VCaP (cell line): Measurements from ENCODE around the gene B4GALT6.

Experiments
- H3K27ac ChIP-seq: fragments of 450-650 bp; 2 replicates; pipeline ENCODE4 v1.5.1; 2017
- TF ChIP-seq, protein P1 (sequence below): fragments of 450-650 bp; conservative IDR thresholded peaks from 2 replicates; pipeline ENCODE4 v1.5.1; 2017; ENCODE audit warnings: mild to moderate bottlenecking, moderate library complexity

Gene B4GALT6

DNA sequence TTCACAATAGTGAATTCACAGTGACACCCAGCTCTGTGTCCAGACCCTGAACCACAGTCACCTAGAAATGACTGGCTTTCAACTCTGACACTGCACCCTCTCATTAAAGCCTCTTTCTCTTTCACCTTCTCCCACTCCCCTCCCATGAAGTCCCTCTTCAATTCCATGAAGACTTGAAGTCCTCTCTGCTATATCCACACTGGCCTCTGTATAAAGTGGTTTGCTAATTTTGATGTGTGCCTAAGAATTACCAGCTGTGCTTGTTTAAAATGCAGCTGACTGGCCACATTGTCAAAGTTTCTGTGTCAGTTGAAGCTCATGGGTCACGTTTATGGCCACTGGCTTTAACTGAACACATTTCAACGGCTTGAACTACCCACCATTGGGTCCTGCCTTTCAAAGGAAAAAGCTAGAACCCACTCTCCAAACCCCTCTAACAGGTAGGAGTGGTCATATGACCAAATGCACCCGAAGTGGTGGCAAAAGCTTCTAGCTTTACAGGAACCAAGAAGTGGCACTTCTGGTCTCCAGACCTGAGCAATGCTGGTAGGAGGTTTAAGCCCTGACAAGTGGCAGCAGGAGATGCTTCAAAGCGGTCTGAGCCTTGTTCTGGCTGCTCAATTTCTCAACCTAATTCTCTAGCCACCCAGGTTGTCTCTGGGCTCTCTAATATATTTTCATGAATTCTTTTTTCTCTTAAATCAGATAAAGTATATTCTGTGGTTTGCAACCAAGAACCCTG is 34.2 kb downstream of the B4GALT6 start:
- TF ChIP-seq, protein P1, sequence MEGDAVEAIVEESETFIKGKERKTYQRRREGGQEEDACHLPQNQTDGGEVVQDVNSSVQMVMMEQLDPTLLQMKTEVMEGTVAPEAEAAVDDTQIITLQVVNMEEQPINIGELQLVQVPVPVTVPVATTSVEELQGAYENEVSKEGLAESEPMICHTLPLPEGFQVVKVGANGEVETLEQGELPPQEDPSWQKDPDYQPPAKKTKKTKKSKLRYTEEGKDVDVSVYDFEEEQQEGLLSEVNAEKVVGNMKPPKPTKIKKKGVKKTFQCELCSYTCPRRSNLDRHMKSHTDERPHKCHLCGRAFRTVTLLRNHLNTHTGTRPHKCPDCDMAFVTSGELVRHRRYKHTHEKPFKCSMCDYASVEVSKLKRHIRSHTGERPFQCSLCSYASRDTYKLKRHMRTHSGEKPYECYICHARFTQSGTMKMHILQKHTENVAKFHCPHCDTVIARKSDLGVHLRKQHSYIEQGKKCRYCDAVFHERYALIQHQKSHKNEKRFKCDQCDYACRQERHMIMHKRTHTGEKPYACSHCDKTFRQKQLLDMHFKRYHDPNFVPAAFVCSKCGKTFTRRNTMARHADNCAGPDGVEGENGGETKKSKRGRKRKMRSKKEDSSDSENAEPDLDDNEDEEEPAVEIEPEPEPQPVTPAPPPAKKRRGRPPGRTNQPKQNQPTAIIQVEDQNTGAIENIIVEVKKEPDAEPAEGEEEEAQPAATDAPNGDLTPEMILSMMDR, result no peak
- H3K27ac ChIP-seq, result no peak overlapping the region

DNA sequence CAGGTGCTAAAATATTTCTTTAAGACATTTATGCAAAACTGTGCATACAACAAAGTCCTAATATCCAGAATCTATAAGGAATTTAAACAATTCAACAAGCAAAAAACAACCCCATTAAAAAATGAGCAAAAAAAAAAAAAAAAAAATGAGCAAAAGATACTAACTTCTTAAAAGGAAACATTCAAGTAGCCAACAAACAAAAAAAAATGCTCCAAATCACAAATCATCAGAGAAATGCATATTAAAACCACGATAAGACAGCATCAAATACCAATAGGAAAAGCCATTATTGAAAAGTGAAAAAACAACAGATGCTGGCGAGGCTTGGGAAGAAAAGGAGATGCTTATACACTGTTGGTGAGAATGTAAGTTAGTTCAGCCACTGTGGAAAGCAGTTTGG is 34.9 kb downstream of the B4GALT6 start:
- TF ChIP-seq, protein P1, result no peak
- no peak overlapping the region for H3K27ac ChIP-seq

DNA sequence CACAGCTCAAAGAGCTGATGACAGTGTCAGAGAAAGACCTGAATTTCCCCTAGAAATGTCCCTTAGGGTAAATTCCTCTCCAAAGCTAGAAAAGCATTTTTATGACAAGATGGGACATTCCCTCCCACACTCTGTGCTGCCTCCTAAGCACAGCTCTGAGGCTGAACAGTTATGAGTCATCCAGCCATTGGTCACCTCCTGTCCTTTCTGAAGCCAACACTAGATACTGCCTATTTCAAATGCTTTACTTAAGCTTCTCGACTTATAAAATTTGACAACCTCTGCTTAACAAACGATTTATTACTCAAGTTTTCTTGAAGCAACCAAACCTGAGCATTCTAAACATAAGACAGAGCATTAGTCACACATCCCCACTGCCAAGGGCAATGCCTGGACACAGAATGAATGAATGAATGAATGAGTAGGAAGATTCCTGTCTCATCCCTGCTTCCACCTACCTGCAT is 35.4 kb downstream of the B4GALT6 start:
- TF ChIP-seq, protein P1, result no peak
- H3K27ac ChIP-seq, result no peak overlapping the region

GRCh38 chr18:31648458-31648857 is 35.9 kb downstream of the B4GALT6 start:
- H3K27ac ChIP-seq, result no peak overlapping the region
- TF ChIP-seq, protein P1, result no peak

DNA sequence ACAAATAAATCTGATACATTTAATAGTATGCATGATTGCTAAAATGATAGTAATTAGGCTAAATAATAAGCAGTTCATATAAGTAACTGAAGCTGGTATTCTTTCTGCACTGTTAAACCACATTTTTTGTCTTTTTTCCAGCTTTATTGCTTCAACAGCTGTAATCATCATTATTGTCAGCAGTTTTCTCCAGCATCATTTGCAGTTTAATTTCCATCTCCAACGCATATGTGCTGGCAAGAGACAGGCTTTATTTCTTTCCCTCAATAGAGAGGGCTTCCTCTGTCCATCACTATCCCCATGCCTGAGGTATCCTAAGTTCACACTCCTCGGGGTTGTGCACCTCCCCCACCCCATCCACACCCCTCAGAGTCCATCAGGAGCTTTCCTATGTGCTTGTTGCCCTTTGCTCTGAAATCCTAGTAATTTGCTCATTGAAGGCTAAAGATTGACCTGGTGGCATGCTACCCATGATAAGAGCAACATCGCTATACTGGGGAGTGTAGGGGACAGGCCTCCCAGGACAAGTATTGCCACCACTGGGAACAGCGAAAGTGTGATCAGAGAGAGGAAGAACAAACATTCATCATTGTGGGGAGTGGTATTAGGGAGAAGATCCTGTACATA is 37.1 kb downstream of the B4GALT6 start:
- TF ChIP-seq, protein P1, result no peak
- H3K27ac ChIP-seq, result no peak overlapping the region

GRCh38 chr18:31646332-31647126 is 37.9 kb downstream of the B4GALT6 start:
- TF ChIP-seq, protein P1, result no peak
- H3K27ac ChIP-seq, result no peak overlapping the region

GRCh38 chr18:31645411-31645810 is 39.0 kb downstream of the B4GALT6 start:
- TF ChIP-seq, protein P1, result no peak

More at GRCh38 chr18:31645411-31645810, 39.0 kb downstream of the B4GALT6 start:
- no peak overlapping the region for H3K27ac ChIP-seq
